Omental fat pad (tissue), 4 donors: ENCODE results near the gene LRRC36. TPM values are rescaled to one million over a fixed set of nuclear protein-coding genes. Genes with fewer than 3 reads are reported as not detected.

Experiments
- ATAC-seq: fragments of 150-250 bp; one replicate; pipeline ENCODE4 v1.9.1; 2016; ENCODE audit warnings: mild to moderate bottlenecking, moderate library complexity; ENCODE audit not compliant: low FRiP score
- DNase-seq: peaks from one replicate; pipeline ENCODE4 v3.0.0-alpha.2; 2019; ENCODE audit warnings: low spot score
- total RNA-seq, 4 donors: library from RNA; depleted of rRNA; stranded (reverse); fragments of >200 nt; gene quantifications; one replicate each; pipeline ENCODE4 v1.1.0, GENCODE V29; 2016
- TF ChIP-seq, protein P1 (sequence below), 3 donors: fragments of 450-650 bp; IDR thresholded peaks; one replicate each; pipeline ENCODE4 v1.5.1; 2016 to 2017; ENCODE audit warnings: antibody characterized with exemption in 3 of 3, mild to moderate bottlenecking in 3 of 3, moderate library complexity in 2 of 3

Gene LRRC36
- total RNA-seq, 4 donors from 2014 or later, result 0.84 to 2.8 (median 1.0) TPM; not detected in 1

GRCh38 chr16:67419502-67419901 is 92.9 kb downstream of the LRRC36 start:
- TF ChIP-seq, protein P1, sequence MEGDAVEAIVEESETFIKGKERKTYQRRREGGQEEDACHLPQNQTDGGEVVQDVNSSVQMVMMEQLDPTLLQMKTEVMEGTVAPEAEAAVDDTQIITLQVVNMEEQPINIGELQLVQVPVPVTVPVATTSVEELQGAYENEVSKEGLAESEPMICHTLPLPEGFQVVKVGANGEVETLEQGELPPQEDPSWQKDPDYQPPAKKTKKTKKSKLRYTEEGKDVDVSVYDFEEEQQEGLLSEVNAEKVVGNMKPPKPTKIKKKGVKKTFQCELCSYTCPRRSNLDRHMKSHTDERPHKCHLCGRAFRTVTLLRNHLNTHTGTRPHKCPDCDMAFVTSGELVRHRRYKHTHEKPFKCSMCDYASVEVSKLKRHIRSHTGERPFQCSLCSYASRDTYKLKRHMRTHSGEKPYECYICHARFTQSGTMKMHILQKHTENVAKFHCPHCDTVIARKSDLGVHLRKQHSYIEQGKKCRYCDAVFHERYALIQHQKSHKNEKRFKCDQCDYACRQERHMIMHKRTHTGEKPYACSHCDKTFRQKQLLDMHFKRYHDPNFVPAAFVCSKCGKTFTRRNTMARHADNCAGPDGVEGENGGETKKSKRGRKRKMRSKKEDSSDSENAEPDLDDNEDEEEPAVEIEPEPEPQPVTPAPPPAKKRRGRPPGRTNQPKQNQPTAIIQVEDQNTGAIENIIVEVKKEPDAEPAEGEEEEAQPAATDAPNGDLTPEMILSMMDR (IDR thresholded peaks at IDR 0.05), result no peak
- ATAC-seq (no peak), DNase-seq (no peak)

GRCh38 chr16:67419931-67420330 is 93.3 kb downstream of the LRRC36 start:
- no peak for ATAC-seq
- no peak for DNase-seq

GRCh38 chr16:67421030-67421429 is 94.4 kb downstream of the LRRC36 start:
- DNase-seq (no peak), ATAC-seq (no peak)
- TF ChIP-seq, protein P1 (IDR thresholded peaks at IDR 0.05), result no peak

More at GRCh38 chr16:67419931-67420330, 93.3 kb downstream of the LRRC36 start:
- TF ChIP-seq, protein P1 (IDR thresholded peaks at IDR 0.05), result no peak

GRCh38 chr16:67423015-67423414 is 96.4 kb downstream of the LRRC36 start:
- no peak for DNase-seq
- TF ChIP-seq, protein P1 (IDR thresholded peaks at IDR 0.05), result no peak

DNA sequence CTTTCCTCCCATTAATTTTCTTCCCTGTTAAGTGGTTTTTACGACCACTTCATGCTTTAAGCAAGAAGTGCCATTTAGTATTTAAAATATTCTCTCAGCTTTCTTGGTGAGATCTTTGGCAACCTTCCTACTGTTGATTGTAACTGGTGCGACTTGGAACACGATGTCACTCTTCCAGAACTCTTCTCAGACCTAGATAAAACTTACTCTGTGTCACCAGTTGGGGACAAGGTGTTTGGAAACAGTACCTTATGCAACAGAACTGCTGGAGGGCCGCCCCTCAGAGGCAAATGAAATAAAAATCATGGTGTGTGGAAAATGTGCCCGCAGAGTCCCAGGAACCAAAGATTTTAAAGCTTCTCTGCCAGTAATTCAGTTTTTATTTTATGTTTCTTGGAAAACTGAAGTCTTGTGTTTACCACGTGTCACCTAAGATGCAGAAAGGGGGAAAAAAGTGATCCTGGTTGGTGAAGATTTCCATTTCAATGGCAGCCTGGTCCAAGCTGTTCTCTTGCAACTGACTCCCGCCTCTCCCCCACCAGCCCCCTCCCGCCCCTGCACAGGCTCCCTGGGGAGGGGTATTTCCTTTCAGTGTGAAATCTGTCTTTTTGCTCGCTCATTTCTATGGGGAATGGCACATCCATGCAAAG is 97.1 kb downstream of the LRRC36 start:
- DNase-seq, result no peak
- TF ChIP-seq, protein P1 (IDR thresholded peaks at IDR 0.05), result no peak
- ATAC-seq, result no peak

More at GRCh38 chr16:67423015-67423414, 96.4 kb downstream of the LRRC36 start:
- ATAC-seq, result no peak

- no peak for ATAC-seq
- DNase-seq, result no peak
Measured at GRCh38 chr16:67424261-67424615, 97.6 kb downstream of the LRRC36 start.

DNA sequence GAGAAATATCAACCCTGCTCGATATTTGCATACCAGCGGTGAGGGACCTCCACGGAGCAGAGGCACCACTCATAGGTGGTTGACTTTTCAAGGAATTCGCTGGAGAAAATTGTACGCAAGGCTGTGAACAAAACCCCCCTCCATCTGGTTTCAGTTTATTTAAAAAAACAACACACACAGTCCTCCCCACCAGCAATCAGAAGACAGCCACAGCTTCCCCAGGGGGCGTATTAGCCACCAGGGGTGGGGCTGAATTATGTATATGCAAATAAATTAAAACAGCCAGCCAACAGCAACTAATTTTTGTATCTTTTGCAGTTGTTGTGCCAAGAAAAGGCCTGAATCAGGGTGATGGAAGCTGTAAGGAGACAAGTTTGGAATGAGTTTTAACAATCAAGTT is 98.4 kb downstream of the LRRC36 start:
- TF ChIP-seq, protein P1 (IDR thresholded peaks at IDR 0.05), result no peak
- ATAC-seq, result no peak
- DNase-seq, result no peak

More at GRCh38 chr16:67424261-67424615, 97.6 kb downstream of the LRRC36 start:
- TF ChIP-seq, protein P1 (IDR thresholded peaks at IDR 0.05), result no peak
